Stimulated activated CD8-positive, alpha-beta memory T cell treated with anti-CD3 and anti-CD28 coated beads, Interleukin-15, amount 100 ng/mL, for 4 hours (primary cell): ENCODE results near the gene CREB5.

Experiments used
- DNase-seq, 2 donors: peaks; one replicate each; pipeline ENCODE4 v3.0.0-alpha.2; 2020; ENCODE audit warnings: low read depth in 2 of 2

CREB5 gene

DNA sequence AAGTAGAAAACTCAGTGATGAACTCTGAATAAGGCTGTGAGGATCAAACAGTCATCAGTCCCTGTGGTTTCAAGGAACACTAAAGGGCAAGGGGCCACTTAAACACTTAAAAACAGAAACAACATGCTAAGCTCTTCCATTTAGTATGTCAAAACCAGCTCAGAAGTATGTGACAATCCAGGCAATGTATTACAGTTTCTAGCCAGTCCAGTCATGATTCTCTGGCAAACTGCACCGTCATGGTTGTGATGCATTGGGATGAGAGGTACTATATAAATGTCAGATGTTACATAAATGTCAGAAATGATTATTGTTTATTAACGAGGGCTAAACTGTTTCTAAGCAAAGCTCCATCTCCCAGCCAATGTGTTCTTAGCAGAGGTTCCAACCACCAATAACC is 4.7 kb upstream of the CREB5 start:
- no peak for DNase-seq

DNA sequence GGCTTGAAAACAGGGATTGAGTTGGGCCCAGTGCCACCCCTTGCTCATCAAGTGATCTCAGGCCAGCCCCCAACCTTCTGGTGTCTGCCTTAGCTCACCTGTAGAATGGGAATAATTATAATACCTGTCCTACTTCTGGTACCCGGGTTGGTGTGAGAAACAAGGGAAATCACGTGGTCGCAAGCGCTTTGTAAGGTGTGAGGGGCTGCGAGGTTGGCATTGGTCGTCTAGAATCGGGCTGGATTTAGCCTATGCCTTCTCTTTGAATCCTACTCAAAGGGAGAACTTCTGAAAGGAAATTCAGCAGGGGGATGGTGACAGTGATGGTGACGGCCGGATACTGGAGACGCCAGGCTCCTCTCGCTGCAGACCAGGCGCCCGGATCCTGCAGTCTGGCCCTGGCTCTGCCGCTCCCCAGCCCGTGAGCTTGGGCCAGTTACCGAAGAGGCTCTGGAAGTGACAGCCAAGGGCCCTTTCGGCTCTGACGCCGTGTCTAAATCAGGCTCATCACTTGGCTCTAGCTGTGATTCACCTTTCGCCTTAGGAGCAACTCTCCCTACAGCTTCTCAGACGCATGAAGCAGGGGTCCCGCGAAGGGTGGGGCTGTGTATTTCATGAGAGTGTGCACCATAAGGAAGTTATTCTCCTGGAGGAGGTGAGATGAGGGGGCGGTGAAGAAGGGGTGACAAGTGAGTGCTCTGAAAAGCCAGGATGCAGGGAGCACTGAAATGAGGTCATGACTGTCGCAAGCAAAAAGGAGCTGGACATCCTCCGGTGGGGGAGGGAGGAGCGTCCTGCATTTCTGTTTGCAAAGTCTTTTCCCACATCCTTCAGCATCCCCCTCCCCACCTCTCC is 4.0 kb upstream of the CREB5 start:
- DNase-seq: no peak

DNA sequence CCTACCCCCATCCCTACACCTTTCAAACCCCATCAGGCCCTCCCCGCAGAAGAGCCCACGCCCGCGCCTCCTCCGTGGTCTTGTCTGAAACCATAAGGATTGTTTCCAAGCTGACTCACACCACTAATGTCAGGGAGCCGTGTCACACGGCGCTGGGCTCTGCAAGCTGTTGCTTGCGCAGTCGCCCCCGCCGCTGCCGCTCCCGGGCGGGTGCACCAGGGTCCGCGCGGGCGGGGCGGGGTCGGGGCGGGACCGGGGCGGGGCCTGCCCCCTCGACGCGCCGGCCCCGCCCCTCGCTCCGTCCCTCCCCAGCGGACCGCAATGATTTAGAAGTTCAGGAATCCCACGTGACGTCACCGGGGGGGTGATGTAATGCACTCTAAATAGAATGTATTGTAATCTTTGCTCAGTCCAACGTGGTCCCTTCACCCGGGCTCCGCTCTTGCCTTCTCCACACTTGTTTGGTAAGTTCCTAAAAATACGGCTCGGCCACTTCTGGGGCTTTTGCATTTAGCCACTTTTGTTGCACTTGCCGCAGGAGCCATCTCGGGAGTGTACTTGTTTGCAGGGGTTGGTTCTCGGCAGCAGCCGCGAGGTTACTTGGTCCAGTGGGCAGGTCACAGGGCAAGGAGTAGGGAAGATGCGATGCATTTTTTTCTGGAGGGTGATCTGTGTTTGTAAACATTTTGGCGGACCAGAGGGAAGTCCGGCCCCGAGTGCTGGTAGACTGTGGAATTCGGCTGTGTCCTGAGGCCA is 3.2 kb upstream of the CREB5 start:
- DNase-seq: peak; percentile 56 to 57

DNA sequence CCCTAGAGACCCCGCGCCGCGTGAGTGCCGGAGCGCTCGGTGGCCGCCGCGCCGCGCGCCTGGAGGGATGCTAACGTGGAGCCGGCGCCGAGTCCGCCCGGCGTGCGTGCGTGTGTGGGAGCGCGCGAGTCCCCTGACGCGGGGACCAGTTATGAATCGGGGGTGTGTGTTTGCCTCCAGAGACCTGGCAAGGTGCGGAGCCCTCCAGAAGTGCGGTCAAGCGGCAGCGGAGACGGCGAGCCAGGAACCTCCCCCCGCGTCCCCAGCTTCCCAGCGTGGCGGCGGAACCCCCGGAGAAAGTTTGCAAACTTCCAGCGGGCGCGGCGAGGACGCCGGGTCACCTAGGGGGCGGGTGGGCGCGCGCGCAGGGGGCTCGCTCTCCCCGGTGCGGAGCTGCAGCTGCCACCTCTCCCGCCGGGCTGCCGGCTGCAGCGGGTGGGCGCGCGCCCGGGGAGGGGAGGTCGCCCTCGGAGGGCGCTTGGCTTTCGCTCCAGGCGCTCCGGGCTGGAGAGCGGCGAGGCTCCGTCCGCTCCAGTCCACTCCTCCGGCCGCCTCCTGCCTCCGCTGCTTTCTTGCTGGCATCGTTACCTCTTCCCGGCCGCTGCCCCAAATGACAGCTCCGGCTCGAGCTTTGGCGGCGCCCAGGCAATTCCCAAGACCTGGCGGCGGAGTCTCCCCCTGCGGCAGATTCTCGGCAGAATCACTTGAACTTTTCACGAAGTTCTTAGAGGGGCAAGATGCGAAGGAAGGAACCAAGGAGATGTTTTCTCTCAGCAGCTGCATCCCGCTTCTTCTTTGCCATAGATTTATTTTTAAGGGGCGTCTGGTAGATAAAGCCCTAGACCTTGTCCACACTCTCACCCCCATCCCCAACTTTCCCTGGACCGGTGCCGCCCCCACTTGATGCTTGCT is 2.3 kb upstream of the CREB5 start:
- no peak for DNase-seq

DNA sequence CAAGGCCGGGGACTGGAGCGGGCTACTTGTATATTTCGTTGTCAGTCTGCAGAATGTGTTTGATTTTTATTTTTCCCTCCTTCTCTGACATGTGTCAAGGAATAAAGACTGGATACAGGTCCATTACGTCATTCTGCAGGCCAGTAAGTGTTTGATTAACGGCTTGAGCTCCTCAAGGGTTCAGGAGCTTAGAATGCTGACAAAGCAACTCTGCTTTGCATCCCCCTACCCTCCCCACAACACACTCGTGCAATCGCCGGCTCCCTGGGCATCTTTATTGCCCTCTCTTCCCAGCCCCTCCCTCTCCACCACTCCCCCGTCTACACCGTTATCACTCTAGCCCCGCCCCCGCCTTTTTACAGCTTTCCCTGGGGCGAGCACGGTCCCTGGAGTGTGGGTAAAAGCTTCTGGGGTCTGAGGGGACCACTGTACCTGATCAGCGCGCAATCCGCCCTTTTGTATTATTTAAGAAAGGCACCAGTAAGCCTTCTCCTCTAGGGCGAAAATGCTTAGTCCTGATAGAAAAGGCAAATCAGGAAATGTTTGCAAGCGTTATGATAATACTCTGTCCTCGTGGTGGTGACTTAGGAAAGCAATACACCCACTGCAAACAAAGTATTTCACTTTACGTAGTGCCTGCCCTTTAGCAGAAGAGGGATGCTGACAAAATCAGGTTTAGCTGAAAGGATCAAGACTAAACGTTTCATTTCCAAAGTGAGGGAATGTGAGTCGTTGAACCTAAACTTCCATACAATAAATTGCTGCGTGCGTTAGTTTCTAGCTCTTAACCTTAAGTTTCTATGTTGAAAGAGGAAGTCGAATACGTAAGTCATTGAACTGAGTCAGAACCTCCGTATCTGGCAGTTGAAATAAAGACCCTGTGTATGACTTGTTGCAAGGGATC is 1.4 kb upstream of the CREB5 start:
- DNase-seq: no peak

DNA sequence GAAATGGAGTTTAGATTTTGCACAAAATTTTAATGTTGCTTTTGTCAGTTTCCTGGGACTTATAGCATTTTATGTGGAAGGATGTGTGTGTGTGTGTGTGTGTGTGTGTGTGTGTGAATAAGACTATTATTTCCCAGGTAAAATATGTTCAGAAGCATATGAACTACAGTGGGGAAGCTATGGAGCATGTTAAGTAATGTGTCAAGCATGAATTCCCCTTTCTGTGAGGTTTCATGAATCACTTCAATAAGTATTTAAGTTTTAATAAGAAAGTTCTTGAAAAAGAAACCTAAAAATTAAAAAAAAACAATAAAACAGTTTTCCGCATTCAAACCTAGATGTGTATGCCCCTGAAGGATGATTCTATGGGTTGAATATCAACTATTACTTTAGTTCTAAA is 693 bp downstream of the CREB5 start:
- DNase-seq: no peak

DNA sequence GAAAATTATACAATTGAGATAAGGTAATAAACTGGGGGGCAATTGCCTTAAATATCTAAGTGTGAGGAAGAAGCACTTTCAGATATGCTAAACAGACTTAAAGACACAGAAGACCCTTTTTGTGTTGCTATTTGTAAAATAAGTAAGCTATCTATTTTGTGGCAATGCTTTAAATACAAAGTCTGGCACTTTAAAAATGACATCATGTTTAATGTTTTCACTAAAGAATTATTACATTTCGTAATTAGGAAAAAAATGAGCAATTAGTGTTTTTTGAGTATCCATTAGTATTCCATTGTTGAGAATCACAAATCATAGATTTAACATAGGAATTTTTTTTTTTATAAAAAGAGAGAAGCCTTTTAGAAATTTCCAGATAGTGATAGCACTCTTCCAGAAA is 2.1 kb downstream of the CREB5 start:
- DNase-seq: no peak

DNA sequence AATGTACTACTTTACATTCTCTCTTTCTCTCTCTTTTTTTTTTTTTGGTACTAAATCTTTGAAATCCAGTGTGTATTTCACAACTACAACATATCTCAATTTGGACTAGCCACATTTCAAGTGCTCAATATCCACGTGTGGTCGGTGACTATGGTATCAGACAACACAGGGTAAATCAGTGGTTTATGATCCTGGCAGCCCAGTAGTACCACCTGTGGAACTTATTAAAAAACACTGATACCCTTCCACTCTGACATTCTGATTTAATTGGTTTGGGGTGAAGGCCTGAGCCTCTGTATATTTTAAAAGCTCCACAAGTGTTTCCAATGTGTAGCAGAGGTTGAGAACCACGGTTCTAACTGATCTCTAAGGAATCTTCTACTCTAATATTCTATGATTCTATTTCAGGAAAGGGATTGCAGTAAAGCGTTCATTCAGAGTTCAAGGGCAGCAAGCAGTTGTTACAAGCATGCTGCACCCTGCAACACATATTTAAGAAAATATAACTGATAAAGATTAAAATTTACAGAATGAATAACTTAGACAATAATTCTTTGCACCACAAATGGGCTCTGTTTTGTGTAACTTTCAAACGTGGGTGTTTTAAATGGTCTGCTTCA is 5.1 kb downstream of the CREB5 start:
- no peak for DNase-seq

DNA sequence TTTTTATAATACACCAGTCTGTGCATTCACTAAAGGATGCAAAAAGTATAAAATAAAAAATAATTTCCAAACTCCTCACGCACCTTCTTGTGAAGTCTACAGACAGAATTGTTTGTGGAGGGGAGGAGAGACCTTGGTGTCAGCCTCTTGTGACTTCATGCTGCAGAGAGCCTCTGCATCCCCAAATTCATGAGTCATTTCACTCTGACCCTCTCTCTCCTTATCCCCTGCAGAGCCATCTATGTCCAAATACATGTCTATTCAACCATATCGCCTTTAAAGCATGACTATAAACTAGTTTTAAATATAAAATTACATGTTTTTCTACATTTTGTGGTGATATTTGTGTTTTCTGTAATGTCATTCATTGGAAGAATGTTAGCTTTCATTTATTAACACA is 6.0 kb downstream of the CREB5 start:
- DNase-seq: no peak

DNA sequence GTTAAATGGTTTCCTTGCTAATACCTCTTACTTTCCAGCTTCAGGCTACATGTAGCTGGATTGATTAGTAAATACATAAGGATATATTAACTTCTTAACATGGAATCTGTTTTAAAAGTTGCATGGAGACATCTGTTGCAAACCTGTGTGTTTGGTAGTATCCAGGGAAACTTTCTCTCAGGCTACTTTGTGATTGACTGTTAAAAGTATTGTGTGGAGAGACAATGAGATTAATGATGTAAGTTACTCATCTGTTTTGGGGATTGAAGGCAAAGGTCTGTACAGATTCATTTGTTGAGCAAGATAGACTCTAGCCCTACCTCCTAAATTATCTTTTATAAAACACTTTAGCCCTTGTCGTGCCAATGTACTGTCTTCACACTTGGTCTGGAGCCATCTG is 6.6 kb downstream of the CREB5 start:
- DNase-seq: no peak

DNA sequence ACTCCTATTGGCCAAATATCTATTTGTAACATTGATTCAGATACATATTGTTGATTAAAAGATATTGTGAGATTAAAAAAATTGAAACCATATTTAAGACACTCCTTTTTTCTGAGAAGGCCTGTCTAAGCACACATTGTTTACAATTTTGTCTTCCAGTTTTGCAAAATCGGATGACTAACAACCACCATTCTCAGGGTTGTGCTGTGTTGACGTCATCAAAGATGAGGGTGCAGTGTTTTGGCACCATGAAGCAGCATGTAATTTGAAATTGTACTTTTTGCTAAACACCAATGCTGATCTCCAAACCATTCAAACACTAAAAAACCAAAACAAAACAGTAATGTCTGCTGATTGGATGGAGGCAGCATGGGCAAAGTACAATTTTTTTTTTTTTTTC is 7.4 kb downstream of the CREB5 start:
- no peak for DNase-seq

DNA sequence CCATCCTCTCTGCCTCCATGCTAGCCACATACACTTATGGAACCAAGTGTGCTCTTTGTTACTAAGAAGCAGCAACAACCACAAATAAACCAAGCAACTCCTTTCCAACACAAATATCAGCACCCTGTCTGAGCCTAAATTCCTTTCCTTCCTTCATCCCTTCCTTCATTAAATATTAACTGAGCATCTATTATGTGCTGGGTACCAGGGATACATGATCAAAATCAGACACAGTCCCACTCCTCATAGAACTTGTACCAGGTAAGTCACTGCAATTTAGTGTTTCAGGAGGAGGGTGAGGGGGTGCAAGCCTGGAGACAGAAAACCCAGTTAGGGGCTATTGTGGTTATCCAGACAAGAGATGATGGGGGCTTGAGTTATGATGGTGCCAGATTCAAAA is 10.8 kb downstream of the CREB5 start:
- DNase-seq: no peak

DNA sequence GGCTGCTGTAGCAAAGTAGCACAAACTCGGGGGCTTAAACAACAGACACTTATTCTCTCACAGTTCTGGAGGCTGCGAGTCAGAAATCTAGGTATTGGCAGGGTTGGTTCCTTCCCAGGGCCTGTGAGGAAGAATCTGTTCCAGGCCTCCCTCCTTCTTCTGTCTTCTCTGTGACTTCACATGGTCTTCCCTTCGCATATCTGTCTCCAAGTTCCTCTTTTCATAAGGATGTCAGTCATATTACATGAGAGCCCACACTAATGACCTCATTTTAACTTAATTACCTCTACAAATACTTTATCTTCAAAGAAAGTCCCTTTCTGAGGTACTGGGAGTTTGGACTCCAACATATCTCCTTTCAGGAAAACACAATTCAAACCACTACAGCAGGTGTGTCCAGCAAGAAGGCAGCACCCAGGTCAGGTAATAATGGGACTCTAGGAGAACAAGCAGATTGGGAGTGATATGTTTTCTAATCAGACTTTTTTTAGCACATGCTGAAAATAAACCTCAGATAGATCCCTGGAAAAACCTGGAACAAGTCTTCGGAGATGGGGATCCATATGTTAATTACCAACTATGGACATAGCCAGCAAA is 11.7 kb downstream of the CREB5 start:
- no peak for DNase-seq

DNA sequence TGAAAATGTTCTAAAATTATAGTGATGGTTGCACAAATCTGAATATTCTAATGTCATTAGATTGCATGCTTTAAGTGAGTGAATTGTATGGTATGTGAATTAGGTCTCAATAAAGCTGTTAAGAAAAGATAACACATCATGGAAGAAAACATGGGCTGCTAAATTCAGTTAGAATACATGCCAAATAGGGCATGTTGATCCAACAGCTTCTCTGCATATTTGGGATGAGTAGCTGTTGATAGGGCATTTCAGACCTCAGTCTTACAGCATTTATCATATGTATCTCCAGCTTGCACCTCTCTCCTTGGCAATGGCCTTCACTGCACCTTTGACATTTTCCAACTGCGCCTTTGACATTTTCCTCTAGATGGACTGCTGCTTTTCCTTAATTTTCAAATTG is 13.2 kb downstream of the CREB5 start:
- DNase-seq: no peak

DNA sequence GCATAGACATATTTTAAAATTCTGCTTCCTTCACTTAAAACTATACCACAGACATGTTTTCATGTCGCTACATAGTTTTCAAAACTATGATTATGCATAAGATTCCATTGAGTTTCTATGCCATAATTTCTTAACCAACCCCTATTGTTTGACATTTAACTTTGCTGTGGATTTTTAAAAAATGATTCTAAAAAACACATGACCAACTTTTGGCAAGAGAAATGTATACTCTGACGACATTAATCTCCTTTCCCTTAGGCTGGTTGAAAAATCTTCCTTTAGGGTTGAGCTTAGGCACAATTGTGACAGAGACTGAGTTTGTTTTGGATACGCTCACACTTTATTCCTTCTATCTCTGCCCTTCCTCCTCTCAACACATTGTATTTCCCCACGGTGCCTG is 14.9 kb downstream of the CREB5 start:
- DNase-seq: no peak

DNA sequence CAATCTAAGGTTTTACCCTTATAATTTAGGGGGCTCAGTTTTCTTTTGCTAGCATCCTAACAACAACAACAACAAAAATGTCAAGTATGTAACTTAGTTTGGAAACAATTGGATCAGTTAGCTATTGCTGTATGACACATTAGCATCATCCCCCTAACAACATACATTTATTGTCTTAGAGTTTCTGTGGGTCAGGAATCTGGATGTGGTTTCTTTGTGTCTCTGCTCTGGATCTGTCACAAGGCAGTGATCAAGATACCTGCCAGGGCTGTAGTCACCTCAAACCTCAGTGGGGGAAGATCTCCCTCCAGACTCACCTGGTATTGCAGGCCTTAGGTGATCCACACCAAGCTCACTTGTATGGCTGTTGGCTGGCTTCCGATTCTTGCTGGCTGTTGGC is 18.3 kb downstream of the CREB5 start:
- DNase-seq: no peak

DNA sequence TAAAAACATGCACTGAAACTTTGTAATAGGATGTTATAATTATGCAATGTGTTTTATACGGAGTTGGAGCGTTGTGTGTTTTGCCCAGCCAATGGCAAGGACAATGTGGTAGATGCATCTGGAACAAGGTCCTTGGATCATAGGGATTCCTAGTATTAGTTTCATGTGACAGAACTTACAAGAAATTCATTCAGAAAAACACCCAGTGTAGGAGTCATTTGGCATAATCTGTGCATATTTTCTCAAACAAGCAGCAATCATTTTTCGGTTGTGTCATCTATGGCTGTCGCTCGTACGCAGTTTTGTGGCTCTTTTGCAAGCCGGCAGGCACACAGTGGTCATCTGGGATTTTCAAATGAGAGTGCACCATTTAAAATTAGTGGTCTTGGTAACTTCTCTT is 19.8 kb downstream of the CREB5 start:
- DNase-seq: no peak

DNA sequence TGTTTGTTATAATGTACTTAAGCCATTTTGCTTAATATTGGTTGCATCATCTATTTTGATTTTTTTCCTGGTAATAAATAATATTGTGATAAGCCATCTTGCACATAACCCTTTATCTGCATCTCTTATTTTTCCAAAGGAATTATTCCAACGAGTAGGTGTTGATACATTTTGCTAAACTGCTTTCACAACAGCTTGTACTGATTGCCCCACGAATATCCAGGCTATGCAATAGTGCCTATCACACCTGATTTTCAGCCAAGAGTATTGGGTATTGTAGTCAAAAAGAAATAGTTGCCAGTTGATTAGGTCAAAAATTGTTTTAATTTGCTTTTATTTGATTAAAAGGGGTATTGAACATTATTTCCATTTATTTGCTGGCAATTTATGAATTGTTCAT is 20.7 kb downstream of the CREB5 start:
- no peak for DNase-seq

DNA sequence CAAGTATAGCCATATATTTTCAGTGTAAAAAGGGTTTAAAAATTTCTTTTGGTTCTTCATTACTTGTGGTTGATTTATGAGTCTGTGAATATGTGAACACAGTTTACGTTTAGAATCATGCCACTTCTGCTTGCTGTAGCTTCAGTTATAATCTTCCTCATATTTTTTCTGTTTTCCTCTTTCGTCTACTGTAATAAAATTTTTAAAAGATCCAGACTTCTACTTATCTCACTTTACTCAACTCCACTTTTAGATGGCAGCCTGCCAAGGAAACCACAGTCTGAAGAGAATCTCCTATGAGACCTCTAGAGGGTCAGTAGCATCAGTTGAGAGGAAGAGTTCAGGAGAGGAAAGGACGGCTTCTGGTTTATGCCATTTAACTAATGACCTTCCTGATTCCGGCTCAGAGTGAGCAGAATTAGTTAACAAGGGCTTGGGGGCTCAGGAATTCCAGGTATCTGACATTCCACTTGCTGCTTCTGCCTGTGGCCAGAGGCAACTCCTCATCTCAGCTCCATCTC is 21.4 kb downstream of the CREB5 start:
- no peak for DNase-seq

DNA sequence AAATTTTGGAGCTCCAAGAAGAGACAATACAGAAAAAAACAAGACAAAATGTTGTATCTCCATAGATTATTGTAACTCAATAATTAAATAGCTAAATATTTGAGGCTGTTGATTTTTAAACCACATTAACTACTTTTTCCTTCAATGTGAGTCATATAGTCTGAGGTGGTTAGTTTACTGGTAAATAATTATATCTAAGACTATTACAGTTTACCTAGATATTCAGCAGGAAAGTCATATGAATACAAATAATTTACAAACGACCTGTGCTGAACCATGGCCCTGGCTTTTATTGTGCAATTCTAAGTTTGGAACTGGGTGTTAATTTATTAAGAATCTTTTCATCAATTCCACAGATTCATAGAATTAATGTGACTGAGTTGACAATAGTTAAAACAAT is 22.2 kb downstream of the CREB5 start:
- no peak for DNase-seq
